Subcutaneous abdominal adipose tissue (tissue), 5 donors: ENCODE data around the gene PLG.
A peak's percentile ranks its signal among the peaks of the same experiment; 100 is the strongest.
"Not testable (repeated sequence)": the region's sequence is repeated elsewhere in the genome, so short reads cannot be mapped to it uniquely, and the experiment has no call there.

ENCODE experiments used
- H3K27ac ChIP-seq: one replicate; pipeline ENCODE4 v1.7.0; 2013; ENCODE audit warnings: low read depth, mild to moderate bottlenecking, inconsistent platforms, low read length, moderate library complexity
- H3K27me3 ChIP-seq, 5 donors: one replicate each; pipeline ENCODE4 v1.7.0; 2013; ENCODE audit warnings: low read length in 5 of 5, inconsistent platforms in 1 of 5; ENCODE audit not compliant: control insufficient read depth in 5 of 5, insufficient read depth in 4 of 5
- H3K36me3 ChIP-seq, 5 donors: one replicate each; pipeline ENCODE4 v1.7.0; 2013; ENCODE audit warnings: low read length in 5 of 5; ENCODE audit not compliant: control insufficient read depth in 5 of 5, insufficient read depth in 5 of 5
- H3K4me1 ChIP-seq, 5 donors: one replicate each; pipeline ENCODE4 v1.7.0; 2013; ENCODE audit warnings: low read length in 5 of 5, mild to moderate bottlenecking in 3 of 5, moderate library complexity in 1 of 5; ENCODE audit not compliant: control insufficient read depth in 5 of 5, insufficient read depth in 5 of 5
- H3K4me3 ChIP-seq, 5 donors: one replicate each; pipeline ENCODE4 v1.7.0; 2013; ENCODE audit warnings: low read length in 5 of 5, low read depth in 1 of 5
- H3K9ac ChIP-seq, 5 donors: one replicate each; pipeline ENCODE4 v1.7.0; 2013; ENCODE audit warnings: low read length in 5 of 5, mild to moderate bottlenecking in 4 of 5, moderate library complexity in 3 of 5
- H3K9me3 ChIP-seq, 5 donors: one replicate each; pipeline ENCODE4 v1.7.0; 2013; ENCODE audit warnings: low read length in 5 of 5; ENCODE audit not compliant: control insufficient read depth in 5 of 5
- donor health status: healthy.
- donor health status: healthy.
- donor health status: healthy.
- donor health status: healthy.
- donor health status: healthy.

The PLG gene

DNA sequence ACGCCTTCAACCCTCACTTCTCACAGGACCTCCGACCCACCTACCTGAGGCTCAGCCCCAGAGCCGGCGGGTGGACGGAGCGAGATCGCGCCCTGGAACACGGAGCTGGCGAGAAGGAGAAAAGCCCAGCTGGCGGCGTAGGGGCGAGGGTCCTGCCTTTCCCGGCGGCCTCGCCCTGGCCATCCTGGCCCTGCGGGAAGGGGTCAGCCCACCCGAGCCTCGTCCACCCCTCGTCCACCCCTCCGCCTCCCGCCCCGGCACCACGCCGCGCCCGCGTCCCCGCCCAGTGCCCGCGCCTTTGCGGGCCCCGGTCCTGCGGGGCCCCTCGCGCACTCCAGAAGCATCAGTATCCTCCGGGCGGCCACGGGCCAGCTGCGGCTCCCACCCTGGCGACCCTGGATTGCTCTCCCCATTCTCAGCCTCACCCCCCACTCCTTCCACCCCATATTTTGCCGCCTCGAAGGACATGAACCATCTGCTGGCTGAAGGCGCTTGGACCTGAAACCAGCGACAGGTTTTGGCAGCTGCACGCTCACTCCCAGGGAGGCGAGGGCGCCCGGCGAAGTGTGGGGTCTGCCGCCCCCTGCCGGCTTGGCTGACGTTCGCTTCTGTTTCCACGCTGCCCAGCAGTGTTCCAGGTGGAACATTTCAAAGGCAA, 65.1 kb downstream of the PLG start:
- H3K9me3 ChIP-seq: peaks cover 0 to 8% (median 5%) of the 10 kb centered on the region in 5 donors
- no peak overlapping the region for H3K9ac ChIP-seq
- H3K4me1 ChIP-seq: peaks cover 0 to 10% (median 7%) of the 10 kb centered on the region in 5 donors
- peak overlapping the region in 4 of 5 donors; percentile 48 to 56 (median 54) for H3K4me3 ChIP-seq
- no peaks in the 10 kb centered on the region for H3K36me3 ChIP-seq
- H3K27me3 ChIP-seq: peaks cover 0 to 13% (median 4%) of the 10 kb centered on the region in 5 donors
- no peak overlapping the region for H3K27ac ChIP-seq

DNA sequence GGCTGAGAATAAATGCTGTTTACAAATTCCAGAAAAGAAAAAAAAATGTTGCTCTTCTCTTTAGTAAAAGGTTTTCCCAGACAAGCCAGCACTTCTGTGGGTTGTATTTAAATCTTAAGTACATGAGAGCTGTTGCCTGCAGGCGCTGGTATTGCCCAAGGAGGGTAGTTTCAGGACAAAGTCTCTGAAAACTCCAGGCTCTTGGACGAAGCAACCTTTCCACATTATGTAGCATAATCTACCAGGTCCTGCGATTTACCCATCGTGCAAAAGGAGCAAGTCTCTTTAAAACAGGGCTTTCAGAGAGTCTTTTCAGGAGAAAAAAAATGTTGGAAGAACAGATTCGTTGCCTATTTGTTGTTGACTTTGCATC, 65.6 kb downstream of the PLG start:
- peaks cover 0 to 10% (median 7%) of the 10 kb centered on the region in 5 donors for H3K4me1 ChIP-seq
- H3K36me3 ChIP-seq: no peaks in the 10 kb centered on the region
- H3K9me3 ChIP-seq: peaks cover 0 to 4% (median 4%) of the 10 kb centered on the region in 5 donors
- no peak overlapping the region for H3K27ac ChIP-seq
- no peak overlapping the region for H3K9ac ChIP-seq
- H3K27me3 ChIP-seq: peaks cover 0 to 13% (median 4%) of the 10 kb centered on the region in 5 donors
- H3K4me3 ChIP-seq: peak overlapping the region in 1 of 5 donors; percentile 52

DNA sequence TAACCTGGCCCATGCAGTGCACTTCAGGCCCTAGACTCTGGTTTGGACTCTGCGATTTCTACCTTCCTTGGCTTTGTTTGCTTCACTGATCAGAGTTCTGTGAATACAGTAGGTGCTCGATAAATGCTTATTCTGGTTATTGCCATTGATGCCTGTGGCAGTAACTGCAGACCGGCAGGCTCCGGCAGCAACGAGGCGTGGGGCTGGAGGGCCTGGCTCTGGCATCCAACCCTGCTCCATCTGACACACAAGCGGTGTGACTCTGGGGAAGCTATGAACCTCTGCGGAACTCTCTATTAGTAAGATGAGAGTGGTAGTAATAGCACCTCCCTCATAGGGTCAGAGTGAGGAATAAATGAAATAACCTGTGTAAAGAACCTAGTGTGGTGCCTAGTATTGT, 66.1 kb downstream of the PLG start:
- Histone ChIP-seq H3K9me3 (no peaks in the 10 kb centered on the region), H3K27ac (no peak overlapping the region), H3K4me3 (no peak overlapping the region), H3K36me3 (no peaks in the 10 kb centered on the region), H3K27me3 (peaks cover 0 to 13% (median 4%) of the 10 kb centered on the region in 5 donors), H3K9ac (no peak overlapping the region), H3K4me1 (peaks cover 0 to 10% (median 7%) of the 10 kb centered on the region in 5 donors)

DNA sequence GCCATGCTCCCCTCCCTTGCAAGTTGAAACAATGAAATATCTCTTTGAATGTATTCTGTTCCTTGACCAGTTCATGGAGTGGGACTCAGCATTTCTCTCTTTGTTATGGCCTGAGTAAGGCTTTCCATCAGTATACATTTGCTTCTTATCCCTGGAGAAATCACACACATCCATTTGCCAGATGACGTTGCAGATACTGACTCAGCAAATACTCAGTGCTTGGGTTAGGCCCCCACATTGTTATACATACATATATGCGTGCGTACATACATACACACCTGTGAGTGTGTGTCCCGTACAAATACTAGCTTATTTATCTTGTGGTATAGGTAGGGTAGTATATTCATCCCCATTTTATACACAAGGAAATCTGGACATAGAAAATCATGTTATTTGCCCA, 72.4 kb downstream of the PLG start:
- Histone ChIP-seq H3K4me3 (no peak overlapping the region), H3K27me3 (peaks cover 0 to under 1% (median 0%) of the 10 kb centered on the region in 5 donors), H3K27ac (no peak overlapping the region)

DNA sequence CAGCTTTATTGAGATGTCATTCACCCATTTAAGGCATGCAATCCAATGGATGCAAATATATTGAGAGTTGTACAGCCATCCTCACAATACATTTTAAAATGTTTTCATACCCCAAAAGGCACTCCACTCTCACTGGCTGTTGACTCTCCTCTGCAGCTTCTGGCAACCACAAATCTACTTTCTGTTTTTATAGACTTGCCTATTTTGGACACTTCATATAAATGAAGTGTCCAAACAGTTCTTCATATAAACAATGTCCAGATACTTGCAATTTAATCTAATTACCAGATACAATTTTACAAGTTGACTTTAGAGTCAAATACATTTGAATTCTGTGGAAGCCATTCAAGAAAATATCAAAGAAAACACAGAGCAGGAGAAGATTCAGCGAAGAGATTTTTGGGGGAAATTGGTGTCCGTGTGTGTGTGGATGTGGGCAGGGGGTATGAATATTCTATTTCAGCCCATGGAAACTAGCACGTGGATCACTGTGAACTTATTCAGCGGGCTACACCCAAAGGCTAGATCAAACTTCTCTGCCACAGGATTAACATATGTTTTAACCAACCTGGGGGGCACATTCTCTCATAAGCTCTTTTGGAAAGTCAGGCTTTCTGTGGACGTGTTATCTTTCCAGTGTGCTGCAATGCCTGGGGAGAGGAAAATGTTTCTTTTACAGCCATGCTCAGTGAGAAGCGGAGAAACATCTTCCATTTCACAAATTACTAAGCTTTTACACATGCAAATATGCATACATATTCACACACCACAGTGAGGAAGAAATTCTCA, 73.9 kb downstream of the PLG start:
- no peak overlapping the region for H3K27ac ChIP-seq
- H3K36me3 ChIP-seq: no peaks in the 10 kb centered on the region
- H3K27me3 ChIP-seq: no peaks in the 10 kb centered on the region
- H3K4me3 ChIP-seq: no peak overlapping the region
- no peak overlapping the region for H3K9ac ChIP-seq
- peaks cover 0 to 2% (median 0%) of the 10 kb centered on the region in 5 donors for H3K9me3 ChIP-seq
- H3K4me1 ChIP-seq: no peaks in the 10 kb centered on the region

More for the DNA sequence above, 72.4 kb downstream of the PLG start:
- no peaks in the 10 kb centered on the region for H3K4me1 ChIP-seq
- no peaks in the 10 kb centered on the region for H3K36me3 ChIP-seq
- H3K9me3 ChIP-seq: peaks cover 0 to 2% (median 0%) of the 10 kb centered on the region in 5 donors
- no peak overlapping the region for H3K9ac ChIP-seq

GRCh38 chr6:160779095-160779494, 77.1 kb downstream of the PLG start:
- H3K36me3 ChIP-seq, H3K27me3 ChIP-seq, H3K27ac ChIP-seq, H3K4me3 ChIP-seq, H3K4me1 ChIP-seq, H3K9me3 ChIP-seq, H3K9ac ChIP-seq: not testable (repeated sequence)

GRCh38 chr6:160780656-160781055, 78.6 kb downstream of the PLG start:
- H3K9ac ChIP-seq, H3K36me3 ChIP-seq, H3K9me3 ChIP-seq, H3K27ac ChIP-seq, H3K27me3 ChIP-seq, H3K4me3 ChIP-seq, H3K4me1 ChIP-seq: not testable (repeated sequence)

DNA sequence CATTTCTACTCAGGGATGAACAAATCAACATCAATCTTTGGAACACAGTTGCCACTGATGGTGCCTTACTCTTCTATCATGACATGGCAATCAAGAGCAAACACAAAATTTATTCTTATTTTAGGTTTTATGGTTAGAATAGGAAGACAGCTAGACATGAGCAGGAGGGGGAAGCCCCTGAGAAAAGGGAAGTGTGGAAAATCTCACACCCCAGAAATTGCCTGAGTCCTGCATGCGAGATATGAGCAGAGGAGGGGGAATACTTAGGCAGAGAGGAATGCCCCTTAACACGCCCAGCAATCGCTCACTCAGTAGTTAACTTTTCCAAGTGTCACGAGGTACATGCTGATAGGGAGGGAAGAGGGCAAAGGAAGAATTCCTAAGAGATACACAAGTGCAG, 79.3 kb downstream of the PLG start:
- H3K36me3 ChIP-seq: no peaks in the 10 kb centered on the region

DNA sequence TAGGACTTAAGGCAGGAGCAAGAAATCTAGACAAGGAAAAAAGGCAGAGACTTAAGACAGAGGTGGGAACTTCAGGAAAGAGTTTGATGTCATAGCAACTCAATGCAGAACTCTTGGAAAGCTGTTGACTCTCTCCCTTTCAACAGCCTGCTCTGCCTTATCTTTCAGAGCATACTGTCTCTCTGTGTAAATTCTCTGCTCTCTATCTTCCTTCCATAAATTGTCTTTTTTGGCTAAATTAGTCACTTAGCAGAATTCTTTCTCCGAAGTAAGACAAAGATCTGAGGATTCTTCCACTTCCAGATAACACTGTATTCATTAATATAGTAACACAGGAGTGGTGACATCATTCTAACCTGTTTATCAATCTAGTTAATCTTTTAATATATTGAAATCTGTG, 80.2 kb downstream of the PLG start:
- Histone ChIP-seq H3K4me3 (no peak overlapping the region), H3K27ac (no peak overlapping the region), H3K36me3 (no peaks in the 10 kb centered on the region), H3K9ac (no peak overlapping the region), H3K27me3 (no peaks in the 10 kb centered on the region), H3K4me1 (no peaks in the 10 kb centered on the region), H3K9me3 (peaks cover 0 to 2% (median 0%) of the 10 kb centered on the region in 5 donors)

More for the DNA sequence above, 79.3 kb downstream of the PLG start:
- Histone ChIP-seq H3K4me3 (no peak overlapping the region), H3K9ac (no peak overlapping the region), H3K9me3 (peaks cover 0 to 2% (median 0%) of the 10 kb centered on the region in 5 donors), H3K27ac (no peak overlapping the region), H3K27me3 (no peaks in the 10 kb centered on the region), H3K4me1 (no peaks in the 10 kb centered on the region)

DNA sequence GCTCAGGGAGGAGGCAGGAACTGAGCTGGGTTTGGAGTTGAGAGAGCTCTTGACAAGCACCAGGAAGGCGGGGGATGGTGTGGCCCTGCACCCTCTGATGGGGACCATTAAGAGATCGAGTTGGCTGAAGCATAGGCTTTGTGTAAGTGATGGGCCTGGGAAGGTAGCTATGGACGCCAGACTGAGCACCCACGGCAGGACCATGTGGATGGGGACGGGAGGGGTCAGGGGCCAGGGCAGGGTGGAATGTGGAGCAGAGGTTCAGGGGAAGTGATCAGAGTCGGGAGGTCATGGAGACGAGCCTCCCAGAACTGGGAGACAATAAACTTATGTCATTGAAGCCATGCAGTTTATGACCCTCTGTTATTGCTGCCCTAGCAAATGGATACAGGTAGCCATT, 81.7 kb downstream of the PLG start:
- H3K4me1 ChIP-seq: no peaks in the 10 kb centered on the region
- no peak overlapping the region for H3K4me3 ChIP-seq
- no peak overlapping the region for H3K27ac ChIP-seq
- no peak overlapping the region for H3K9ac ChIP-seq
- H3K27me3 ChIP-seq: no peaks in the 10 kb centered on the region
- H3K36me3 ChIP-seq: no peaks in the 10 kb centered on the region
- H3K9me3 ChIP-seq: peaks cover 0 to 2% (median 0%) of the 10 kb centered on the region in 5 donors
